Rectal smooth muscle tissue (tissue), 1 donor: ENCODE results near the gene BORCS5.

Experiments used
- H3K27ac ChIP-seq: one replicate; pipeline ENCODE4 v1.7.0; 2013; ENCODE audit warnings: low read depth, low read length, inconsistent platforms
- H3K27me3 ChIP-seq: one replicate; pipeline ENCODE4 v1.7.0; 2013; ENCODE audit warnings: low read length; ENCODE audit not compliant: control insufficient read depth, insufficient read depth
- H3K36me3 ChIP-seq: one replicate; pipeline ENCODE4 v1.7.0; 2013; ENCODE audit warnings: low read length; ENCODE audit not compliant: control insufficient read depth, insufficient read depth
- H3K4me1 ChIP-seq: one replicate; pipeline ENCODE4 v1.7.0; 2013; ENCODE audit warnings: low read length; ENCODE audit not compliant: control insufficient read depth, insufficient read depth
- H3K4me3 ChIP-seq: one replicate; pipeline ENCODE4 v1.7.0; 2013; ENCODE audit warnings: low read length
- H3K9ac ChIP-seq: one replicate; pipeline ENCODE4 v1.7.0; 2013; ENCODE audit warnings: low read length

BORCS5 gene

DNA sequence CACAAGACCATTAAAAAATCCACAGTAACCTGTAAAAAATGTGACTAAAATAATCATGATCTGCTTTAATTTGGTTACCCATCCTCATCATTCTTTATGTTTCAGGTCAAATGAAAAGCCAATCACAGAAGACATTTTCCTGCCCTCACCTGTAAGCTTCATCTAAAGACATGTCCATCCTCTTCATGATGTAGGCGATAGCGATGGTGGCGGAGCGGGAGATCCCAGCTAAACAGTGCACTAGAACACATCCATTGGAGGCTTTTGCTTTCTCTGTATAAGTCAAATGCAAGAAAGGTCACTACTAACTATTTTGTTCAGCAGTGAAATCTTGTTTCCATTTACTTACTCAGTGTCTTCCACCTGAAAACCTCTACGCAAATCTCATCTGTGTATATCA lies 123.2 kb downstream of the BORCS5 start:
- H3K9ac ChIP-seq, result no peak overlapping the region
- H3K4me3 ChIP-seq, result no peak overlapping the region
- H3K27ac ChIP-seq, result no peak overlapping the region
- H3K27me3 ChIP-seq, result no peaks in the 10 kb centered on the region
- no peaks in the 10 kb centered on the region for H3K4me1 ChIP-seq
- peaks cover 15% of the 10 kb centered on the region for H3K36me3 ChIP-seq

- peaks cover 15% of the 10 kb centered on the region for H3K36me3 ChIP-seq
Observed at GRCh38 chr12:12481631-12482030, 124.8 kb downstream of the BORCS5 start.

GRCh38 chr12:12482150-12482761 lies 125.4 kb downstream of the BORCS5 start:
- peaks cover 11% of the 10 kb centered on the region for H3K36me3 ChIP-seq
- H3K4me3 ChIP-seq, result no peak overlapping the region
- H3K4me1 ChIP-seq, result no peaks in the 10 kb centered on the region
- H3K27ac ChIP-seq, result no peak overlapping the region
- H3K27me3 ChIP-seq, result no peaks in the 10 kb centered on the region
- no peak overlapping the region for H3K9ac ChIP-seq

More at GRCh38 chr12:12481631-12482030, 124.8 kb downstream of the BORCS5 start:
- no peaks in the 10 kb centered on the region for H3K4me1 ChIP-seq
- no peaks in the 10 kb centered on the region for H3K27me3 ChIP-seq
- H3K27ac ChIP-seq, result no peak overlapping the region
- no peak overlapping the region for H3K9ac ChIP-seq
- H3K4me3 ChIP-seq, result no peak overlapping the region

GRCh38 chr12:12482959-12483358 lies 126.1 kb downstream of the BORCS5 start:
- Histone ChIP-seq H3K27me3 (no peaks in the 10 kb centered on the region), H3K4me1 (no peaks in the 10 kb centered on the region), H3K36me3 (peaks cover 6% of the 10 kb centered on the region), H3K27ac (no peak overlapping the region), H3K9ac (no peak overlapping the region), H3K4me3 (no peak overlapping the region)

DNA sequence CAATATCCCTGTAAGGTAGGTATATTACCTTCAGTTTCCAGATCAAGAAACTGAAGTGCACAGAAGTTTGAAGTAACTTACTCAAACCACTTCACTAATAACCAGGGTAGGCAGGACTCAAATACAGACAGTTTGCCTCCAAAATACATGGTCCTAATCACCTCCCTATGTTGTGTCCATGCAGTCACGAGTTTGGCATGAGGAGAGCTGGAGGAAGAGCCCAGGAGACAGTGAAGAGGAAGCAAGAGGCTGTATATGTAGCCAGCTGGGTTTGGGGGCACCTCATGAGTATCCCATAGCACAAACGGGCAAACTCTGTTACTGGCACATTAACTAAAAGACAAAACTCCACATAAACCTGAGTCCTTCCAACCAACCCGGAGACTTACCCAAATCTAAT lies 126.6 kb downstream of the BORCS5 start:
- H3K4me1 ChIP-seq, result no peaks in the 10 kb centered on the region
- H3K36me3 ChIP-seq, result peaks cover 6% of the 10 kb centered on the region
- no peak overlapping the region for H3K9ac ChIP-seq
- no peaks in the 10 kb centered on the region for H3K27me3 ChIP-seq
- no peak overlapping the region for H3K4me3 ChIP-seq
- H3K27ac ChIP-seq, result no peak overlapping the region

DNA sequence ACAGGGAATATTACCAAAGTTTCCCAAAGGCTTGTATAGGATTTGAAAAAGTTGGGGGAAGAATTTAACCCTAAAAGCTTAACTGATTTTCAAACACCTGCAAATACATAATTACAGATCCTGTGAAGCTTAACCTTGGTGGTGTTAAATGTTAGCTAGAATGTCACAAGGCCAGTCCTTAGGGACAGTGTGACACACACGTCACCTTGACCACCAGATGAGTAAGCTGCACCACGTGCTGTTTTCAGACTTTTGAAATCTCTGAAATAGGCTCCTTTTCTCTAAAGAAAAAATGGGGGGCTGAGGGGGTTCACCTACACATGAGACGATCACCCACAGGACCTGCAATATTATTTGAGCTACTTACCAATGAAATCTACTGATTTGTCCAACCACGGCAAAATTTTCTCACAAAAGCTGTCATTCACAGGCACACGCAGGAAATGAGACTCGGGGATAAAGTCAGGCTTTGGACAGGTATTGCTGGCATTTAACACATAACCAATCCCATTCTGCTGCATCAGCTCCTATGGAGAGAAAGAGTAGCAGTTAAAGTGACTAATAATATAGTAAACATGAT lies 129.9 kb downstream of the BORCS5 start:
- Histone ChIP-seq H3K27me3 (no peaks in the 10 kb centered on the region), H3K4me1 (no peaks in the 10 kb centered on the region), H3K36me3 (no peaks in the 10 kb centered on the region), H3K9ac (no peak overlapping the region), H3K27ac (no peak overlapping the region), H3K4me3 (no peak overlapping the region)

DNA sequence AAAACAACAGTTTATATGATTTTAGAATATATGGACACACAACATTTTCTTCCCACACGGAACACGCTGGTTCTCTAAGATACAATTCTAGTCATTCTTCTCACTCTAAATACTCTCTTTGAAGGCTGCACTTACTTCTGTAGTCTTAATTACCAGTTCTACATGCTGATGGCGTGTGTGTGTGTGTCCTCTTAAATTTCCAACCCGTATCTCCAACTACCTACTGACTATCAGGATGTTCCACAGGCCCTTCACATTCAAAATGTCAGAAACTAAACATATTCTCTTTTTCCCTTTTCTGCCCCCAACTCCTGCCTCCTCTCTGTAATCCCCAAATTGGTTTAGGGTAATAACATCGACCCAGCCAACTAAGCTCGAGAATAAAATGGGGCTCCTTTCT lies 130.6 kb downstream of the BORCS5 start:
- Histone ChIP-seq H3K4me3 (no peak overlapping the region), H3K4me1 (no peaks in the 10 kb centered on the region), H3K27ac (no peak overlapping the region), H3K9ac (no peak overlapping the region), H3K27me3 (no peaks in the 10 kb centered on the region), H3K36me3 (no peaks in the 10 kb centered on the region)

DNA sequence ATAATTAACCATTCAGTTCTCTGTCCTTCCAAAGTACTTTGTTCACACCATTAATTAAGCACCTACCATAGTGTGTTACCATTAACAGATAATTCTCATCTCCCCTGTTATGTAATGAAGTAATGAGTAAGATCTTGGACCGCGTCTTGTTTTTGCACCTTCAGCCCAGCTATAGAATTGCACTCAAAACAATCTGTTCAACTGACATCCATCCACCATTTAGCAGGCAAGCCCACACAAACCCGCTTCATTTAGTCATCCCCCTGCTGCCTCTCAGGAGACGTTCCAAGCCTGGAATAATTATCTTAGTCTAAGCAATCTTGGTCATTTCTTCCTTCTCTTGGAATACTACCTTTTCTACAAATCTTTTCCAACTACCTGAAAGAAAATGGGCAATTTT lies 131.4 kb downstream of the BORCS5 start:
- Histone ChIP-seq H3K27me3 (no peaks in the 10 kb centered on the region), H3K9ac (no peak overlapping the region), H3K4me3 (no peak overlapping the region), H3K27ac (no peak overlapping the region), H3K4me1 (no peaks in the 10 kb centered on the region), H3K36me3 (no peaks in the 10 kb centered on the region)

GRCh38 chr12:12488823-12489550 lies 132.1 kb downstream of the BORCS5 start:
- no peak overlapping the region for H3K27ac ChIP-seq

GRCh38 chr12:12491606-12492005 lies 134.7 kb downstream of the BORCS5 start:
- H3K4me3 ChIP-seq, result no peak overlapping the region
- no peak overlapping the region for H3K9ac ChIP-seq
- H3K27ac ChIP-seq, result no peak overlapping the region
- H3K4me1 ChIP-seq, result no peaks in the 10 kb centered on the region
- no peaks in the 10 kb centered on the region for H3K36me3 ChIP-seq
- no peaks in the 10 kb centered on the region for H3K27me3 ChIP-seq

More at GRCh38 chr12:12488823-12489550, 132.1 kb downstream of the BORCS5 start:
- Histone ChIP-seq H3K4me1 (no peaks in the 10 kb centered on the region), H3K36me3 (no peaks in the 10 kb centered on the region), H3K4me3 (no peak overlapping the region), H3K27me3 (no peaks in the 10 kb centered on the region), H3K9ac (no peak overlapping the region)

- no peak overlapping the region for H3K9ac ChIP-seq
- no peaks in the 10 kb centered on the region for H3K4me1 ChIP-seq
- H3K27ac ChIP-seq, result no peak overlapping the region
- no peaks in the 10 kb centered on the region for H3K27me3 ChIP-seq
- no peak overlapping the region for H3K4me3 ChIP-seq
- no peaks in the 10 kb centered on the region for H3K36me3 ChIP-seq
Observed at GRCh38 chr12:12492547-12492946, 135.7 kb downstream of the BORCS5 start.

DNA sequence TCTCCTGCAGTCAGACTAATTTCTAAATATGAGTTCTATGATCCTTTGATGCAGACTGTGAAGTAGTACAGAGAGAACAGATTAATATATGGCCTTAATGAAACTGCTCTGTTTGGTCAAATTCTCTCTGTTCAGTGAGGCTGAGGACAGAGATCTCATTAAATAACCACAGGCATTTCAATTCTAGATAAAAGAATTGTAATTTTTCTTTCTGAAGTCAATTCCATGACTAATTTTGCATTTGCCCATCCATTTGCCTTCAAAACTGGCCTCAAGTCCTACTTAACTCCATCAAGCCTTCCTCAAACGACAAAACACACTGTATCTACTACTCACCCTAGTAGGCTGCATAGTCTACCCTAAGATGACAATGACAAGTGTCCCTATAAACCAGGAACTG lies 138.7 kb downstream of the BORCS5 start:
- Histone ChIP-seq H3K4me3 (no peak overlapping the region), H3K4me1 (no peaks in the 10 kb centered on the region), H3K27me3 (no peaks in the 10 kb centered on the region), H3K9ac (no peak overlapping the region), H3K27ac (no peak overlapping the region), H3K36me3 (no peaks in the 10 kb centered on the region)

DNA sequence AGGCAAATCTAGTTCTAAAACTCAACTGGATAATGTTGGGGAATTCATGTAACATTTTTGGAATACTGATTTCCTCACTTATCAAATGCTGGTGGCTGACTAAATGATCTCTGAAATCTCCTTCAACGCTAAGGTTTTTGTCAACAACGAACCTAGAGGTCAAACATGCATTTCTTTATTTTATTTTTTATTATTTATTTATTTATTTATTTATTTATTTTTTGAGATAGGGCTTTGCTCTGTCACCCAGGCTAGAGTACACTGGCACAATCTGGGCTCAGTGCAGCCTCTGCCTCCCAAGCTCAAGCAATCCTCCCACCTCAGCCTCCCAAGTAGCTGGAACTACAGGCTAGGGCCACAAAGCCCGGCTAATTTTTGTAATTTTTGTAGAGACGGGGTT lies 141.3 kb downstream of the BORCS5 start:
- Histone ChIP-seq H3K27me3 (no peaks in the 10 kb centered on the region), H3K9ac (no peak overlapping the region), H3K36me3 (no peaks in the 10 kb centered on the region), H3K4me1 (no peaks in the 10 kb centered on the region), H3K4me3 (no peak overlapping the region), H3K27ac (no peak overlapping the region)
